Activated CD4-positive, alpha-beta T cell treated with anti-CD3 and anti-CD28 coated beads for 4 hours (primary cell): ENCODE results near the gene NCOA6.
A peak's percentile ranks its signal among the peaks of the same experiment; 100 is the strongest.

Experiments
- DNase-seq, 2 donors: peaks; one replicate each; pipeline ENCODE4 v3.0.0-alpha.2; 2020

The NCOA6 gene

DNA sequence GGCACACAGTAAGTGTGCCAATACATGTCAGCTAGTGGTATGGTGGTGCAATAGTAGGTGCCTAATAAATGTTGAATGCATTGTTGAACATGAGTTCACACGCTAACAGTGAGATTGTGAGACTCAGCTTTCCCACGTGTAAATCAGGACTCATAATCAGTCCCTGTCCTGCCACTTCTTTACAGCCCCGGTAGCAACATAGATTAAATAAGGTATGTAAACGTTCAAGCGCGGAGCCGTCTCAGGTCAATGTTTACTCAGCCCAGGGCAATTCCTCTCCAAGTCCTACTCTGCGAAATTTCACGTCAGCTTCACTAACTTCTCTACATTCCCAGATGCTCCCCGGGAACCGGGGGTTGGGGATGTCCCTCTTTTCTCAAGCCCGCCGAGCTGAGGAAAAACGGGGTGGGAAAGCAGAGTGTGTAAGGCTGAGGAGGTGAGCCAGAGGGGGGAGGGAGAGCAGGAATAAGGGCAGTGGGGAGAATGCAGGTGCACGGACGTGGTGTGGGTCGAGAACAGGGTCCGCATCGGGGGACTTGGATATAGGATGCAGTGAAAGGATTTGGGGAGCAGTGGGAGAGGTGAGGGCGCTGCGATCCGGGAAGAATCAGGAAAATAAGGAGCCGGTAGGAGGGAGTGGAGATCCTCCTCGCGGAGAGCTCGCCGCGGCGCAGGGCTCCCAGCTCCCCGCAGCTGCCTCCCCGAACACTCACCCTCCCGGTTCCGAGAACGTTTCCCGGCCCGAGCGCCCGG is 121.9 kb downstream of the NCOA6 start:
- DNase-seq: peak; percentile 6 to 16

DNA sequence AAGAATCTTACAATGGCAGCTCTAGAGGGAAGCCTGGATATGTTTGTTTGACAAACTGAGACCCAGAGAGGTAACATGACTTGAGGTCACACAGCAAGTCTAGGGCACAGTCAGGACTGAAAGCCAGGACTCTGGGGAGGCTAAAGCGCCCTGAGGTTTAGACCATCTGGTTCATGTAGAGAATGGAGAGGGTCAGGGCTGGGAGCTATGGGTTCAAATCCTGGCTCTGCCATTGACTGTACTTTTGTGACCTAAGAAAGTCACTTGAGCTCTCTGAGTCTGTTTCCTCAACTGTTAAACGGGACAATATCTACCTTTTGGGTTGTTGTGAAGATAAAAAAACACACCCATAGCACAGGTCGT is 122.4 kb downstream of the NCOA6 start:
- DNase-seq: no peak

DNA sequence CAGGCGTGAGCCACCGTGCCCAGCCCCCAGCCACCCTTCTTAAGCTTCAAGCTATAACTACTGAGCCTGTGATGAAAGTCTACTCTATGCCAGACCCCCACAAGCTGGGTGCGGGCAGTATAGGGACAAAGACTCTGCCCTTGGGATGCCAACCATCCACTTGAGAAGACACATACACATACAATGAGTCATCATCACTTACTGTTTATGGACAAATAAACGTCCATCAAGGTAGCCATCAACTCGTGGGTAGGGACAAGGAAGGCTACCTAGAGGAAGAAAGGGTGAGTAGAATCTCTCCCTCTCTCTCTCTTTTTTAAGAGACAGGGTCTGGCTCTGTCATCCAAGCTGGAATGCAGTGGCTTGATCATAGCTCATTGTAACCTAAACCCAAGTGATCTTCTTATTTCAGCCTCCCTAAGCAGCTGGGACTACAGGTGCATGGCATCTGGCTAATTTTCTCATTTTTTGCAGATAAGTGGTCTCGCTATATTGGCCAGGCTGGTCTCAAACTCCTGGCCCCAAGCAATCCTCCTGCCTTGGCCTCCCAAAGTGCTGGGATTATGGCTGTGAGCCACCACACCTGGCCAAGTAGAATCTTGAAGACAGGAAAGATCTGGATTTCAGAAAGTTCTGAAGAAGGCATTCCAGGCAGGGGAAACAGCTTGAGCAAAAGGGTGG is 123.9 kb downstream of the NCOA6 start:
- DNase-seq: no peak

DNA sequence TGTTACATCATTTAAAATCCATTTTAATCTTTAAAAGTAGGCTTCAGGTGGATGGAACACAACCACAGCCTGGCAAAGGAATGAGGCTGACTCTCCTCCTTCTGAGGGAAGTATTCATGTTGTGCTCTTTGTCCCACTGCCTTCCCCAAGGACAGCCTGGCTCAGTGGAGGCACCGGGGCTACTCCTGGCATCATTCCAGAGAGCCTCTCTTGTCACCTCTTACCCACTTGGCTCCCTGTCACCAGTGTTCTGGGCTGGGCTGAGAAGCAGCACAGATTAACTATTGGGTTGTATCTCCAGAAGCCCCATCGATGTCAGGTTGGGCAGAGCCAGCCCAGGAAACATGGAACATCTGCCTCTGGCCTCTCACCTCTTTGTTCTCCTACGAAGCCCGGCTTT is 132.0 kb downstream of the NCOA6 start:
- DNase-seq: no peak

DNA sequence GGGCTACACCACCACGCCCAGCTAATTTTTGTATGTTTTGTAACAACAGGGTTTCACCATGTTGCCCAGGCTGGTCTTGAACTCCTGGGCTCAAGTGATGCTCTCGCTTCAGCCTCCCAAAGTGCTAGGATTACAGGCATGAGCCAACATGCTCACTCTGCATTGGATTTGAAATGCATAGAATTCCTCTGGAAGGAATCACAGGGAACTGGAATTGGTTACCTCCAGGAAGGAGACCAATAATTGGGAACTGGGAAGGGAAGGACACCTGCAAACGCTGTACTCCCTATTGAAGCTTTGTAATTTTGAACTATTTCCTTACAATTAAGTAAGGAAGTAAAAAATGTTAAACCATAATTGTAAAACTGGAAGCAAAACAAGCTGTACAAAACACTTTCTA is 133.6 kb downstream of the NCOA6 start:
- no peak for DNase-seq

DNA sequence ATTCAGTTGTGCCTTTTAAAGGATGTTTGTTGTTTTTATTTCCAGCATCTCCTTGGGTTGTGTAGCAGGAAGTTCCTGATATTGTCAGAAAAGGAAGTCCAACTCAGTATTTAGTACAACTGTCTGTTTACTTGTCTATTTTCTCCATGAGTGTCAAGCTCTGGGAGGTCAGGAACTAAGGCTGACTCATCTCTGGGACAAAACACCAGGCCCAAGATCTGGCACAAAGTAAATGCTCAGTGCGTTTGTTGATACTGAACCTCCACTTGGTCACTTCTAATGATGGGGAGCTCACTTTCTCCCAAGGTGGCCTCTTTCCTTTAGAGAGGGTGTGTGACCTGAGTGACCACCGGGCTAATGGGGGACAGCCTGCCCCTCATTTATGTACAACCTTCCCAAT is 136.0 kb downstream of the NCOA6 start:
- no peak for DNase-seq

DNA sequence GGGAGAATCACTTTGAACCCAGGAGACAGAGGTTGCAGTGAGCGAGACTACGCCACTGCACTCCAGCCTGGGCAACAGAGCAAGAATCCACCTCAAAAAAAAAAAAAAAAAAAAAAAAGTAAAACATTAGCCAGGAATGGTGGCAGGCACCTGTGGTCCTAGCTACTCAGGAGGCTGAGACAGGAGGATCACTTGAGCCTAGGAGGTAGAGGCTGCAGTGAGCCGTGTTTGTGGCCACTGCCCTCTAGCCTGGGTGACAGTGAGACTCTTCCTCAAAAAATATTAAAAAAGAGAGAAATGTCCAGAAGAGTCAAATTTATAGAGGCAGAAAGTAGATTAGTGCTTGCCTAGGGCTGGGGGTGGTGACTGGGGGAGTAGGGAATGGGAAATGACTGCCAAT is 141.8 kb downstream of the NCOA6 start:
- DNase-seq: no peak

DNA sequence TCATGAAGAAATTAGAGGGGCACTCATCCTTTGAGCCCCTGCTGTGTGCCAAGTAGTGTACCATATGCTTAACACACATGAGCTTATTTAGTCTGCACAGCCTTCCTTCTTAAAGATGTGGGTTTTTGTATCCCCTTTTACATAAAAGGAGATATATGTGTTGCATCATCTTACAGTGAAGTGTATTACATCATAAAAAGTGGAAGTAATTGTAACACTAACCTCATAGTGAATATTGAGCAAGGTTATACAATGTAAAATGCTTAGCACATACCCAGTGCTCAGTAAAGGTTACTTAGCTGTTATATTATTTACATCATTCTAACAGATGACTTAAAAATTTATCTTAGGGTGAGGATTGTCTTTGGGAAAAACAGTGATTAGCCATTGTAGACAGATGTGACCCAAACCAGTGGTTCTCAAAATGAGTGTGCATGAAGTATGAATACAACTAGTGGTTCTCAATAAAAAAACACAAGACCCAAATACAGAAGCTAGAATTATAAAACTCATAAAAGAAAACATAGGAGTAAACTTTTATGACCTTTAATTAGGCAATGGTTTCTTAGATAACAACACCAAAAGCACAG is 144.8 kb downstream of the NCOA6 start:
- no peak for DNase-seq

DNA sequence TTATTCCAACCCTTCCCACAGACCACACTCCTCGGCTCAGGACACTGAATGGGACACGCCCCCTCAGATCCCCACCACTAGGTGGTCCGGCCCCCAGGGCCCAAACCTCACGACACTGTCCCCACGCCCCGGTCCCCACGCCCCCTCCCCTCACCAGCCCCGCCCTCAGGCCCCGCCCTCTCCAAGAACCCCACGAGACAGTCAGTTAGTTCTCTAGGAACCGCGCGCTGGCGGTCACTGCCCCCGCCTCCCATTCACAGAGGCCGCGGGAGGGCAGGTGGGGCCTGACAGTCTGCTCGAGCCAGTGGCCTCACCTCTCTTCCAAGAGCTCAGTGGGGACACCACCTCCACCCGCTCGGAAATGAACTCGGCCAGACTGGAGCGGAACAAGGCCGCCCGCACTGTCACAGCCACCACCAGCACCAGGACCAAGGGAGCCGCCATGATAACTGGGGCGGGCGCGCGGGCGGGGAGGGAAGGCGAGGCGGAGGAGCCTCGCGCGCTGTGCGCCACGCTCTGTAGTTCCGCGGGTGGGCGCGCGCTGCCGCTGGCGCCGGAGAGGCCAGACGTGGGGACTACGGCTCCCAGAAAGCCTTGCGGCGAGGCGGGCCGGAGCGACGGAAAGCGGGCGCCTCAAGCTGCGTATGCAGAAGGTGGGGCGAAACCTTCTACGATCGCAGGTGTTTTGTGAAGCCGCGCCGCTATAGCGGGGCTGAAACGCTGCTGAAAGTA is 148.6 kb downstream of the NCOA6 start, which contains the start of gene PIGU:
Gene PIGU (minus strand): TSS at position 451 of the 732 bp plus-strand sequence. CDS start 7 bp downstream, at position 444.
- DNase-seq: peak; percentile 94 to 95

DNA sequence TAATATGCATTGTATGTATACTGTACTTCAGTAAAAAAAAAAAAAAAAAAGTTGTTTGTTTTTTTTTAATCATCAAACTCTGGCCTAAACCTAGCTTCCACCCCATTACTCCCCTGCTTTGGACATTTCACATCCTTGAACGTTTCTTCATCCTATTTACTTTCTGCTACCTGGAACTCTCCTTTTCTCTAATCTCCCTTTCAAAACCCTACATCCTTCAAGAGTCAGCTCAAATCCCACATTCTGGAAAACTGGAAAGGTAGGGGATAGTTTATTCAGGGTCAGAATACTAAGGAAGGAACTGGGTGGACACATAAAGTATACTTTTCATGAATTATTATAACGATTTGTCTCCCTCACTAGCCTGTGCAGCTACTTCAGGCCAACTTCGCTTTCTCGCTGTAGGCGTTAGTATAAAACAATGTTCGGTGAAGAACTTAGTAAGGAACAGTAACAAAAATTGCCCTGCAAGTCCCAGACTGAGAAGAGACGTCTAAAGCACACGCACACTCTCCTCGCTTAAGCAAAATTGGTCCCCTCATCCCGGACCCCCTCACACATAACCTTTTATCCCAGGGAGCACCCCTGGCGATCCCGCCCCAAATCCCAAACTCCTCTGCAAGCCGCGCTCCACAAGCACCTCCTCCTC is 149.3 kb downstream of the NCOA6 start:
- DNase-seq: no peak

DNA sequence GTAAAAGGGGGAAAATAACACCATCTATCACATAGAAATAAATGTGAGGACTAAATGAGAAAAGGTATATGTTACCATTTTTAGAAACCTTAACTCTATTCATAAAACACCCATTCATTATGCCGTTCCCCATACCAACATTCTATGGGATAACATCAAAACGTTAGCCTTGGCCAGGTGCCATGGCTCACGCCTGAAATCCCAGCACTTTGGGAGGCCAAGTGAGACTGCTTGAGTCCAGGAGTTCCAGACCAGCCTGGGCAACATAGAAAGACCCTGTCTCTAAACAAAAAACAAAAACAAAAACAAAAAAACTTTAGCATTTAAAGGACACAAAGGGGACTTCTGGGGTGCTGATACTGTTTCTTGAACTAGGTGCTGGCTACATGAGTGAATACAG is 149.9 kb downstream of the NCOA6 start:
- no peak for DNase-seq

DNA sequence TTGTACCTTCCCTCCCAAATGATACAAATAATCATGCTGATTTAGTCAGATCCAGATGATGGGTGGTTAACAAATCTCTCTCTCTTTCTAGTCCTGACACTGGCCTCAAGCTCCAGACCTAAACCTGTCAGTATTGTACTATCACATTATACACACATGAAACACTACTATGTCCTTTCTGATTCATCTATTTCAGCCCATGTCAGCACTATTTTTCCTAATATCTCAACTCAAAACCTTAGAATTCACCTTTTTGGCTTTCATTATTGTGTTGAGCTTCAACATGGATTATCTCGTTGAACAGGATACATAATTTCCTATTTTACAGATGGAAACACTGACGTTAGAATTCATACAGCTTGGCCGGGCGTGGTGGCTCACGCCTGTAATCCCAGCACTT is 152.0 kb downstream of the NCOA6 start:
- no peak for DNase-seq

DNA sequence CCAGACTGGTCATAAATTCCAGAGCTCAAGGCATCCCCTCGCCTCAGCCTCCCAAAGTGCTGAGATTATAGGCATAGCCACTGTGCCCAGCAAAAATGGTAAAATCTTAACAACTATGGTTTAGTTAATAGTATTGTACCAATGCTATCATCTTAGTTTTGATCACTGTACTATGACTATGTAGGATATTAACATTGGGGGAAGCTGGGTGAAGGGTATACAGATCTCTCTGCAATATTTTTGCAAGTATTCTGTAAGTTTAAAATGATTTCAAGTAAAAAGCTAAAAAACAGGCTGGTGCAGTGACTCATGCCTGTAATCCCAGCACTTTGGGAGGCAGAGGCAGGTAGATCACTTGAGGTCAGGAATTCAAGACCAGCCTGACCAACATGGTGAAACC is 156.4 kb downstream of the NCOA6 start:
- DNase-seq: no peak
